Epithelial cell of proximal tubule (primary cell): ENCODE measurements around the gene RANGAP1. TPM values are rescaled to one million over a fixed set of nuclear protein-coding genes. Genes with fewer than 3 reads are reported as not detected.

Experiments
- DNase-seq: peaks from one replicate; pipeline ENCODE4 v3.0.0-alpha.2; 2011; ENCODE audit warnings: low read depth
- H3K4me3 ChIP-seq: 2 replicates; pipeline ENCODE4 v1.5.1; 2011; ENCODE audit warnings: low read depth, mild to moderate bottlenecking, low read length
- total RNA-seq: library from RNA; depleted of rRNA; stranded (reverse); fragments of >200 nt; gene quantifications from 2 replicates; pipeline ENCODE4 v1.2.3, GENCODE V29; 2015
- TF ChIP-seq, protein P1 (sequence below): conservative IDR thresholded peaks from 2 replicates; pipeline ENCODE4 v1.5.1; 2012; ENCODE audit warnings: low read depth, mild to moderate bottlenecking, low read length

The RANGAP1 gene
- total RNA-seq, 1 donor from 2014 or later = 251 TPM

DNA sequence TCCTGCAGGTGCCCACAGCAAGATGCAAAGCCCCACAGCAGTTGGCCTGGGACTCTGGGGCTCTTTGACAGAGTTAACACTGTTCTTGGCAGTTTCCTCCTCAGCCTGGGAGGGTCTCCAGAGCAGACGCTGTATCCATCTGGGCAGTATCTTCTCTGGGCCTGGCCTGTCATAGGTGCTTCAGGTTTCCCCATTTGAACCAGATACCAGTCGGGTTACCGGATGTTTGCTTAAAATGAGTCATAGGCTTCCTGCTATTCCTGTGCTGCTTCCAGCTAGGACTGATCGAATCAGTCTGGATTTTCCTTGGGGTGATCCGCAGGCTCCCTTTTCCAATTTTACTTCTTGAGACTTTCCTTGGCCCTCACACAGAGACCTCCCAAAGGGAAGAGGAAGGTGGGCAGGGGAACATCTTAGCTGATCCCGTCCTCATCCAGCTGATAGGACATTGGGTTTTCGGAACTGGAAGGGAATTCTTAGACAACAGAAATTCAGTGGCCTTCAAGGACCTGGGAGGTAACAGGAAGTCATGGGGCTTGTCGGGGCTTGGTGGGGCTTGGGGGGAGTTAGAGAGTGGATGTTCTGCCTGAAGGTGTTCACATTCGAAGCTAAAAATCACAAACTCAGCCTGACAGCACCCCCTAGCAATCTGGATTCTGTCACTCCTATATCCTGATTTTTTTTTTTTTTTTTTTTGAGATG, 2.4 kb upstream of the RANGAP1 start:
- peak overlapping the region; percentile 23 for H3K4me3 ChIP-seq
- DNase-seq = peak; percentile 63
- TF ChIP-seq, protein P1, sequence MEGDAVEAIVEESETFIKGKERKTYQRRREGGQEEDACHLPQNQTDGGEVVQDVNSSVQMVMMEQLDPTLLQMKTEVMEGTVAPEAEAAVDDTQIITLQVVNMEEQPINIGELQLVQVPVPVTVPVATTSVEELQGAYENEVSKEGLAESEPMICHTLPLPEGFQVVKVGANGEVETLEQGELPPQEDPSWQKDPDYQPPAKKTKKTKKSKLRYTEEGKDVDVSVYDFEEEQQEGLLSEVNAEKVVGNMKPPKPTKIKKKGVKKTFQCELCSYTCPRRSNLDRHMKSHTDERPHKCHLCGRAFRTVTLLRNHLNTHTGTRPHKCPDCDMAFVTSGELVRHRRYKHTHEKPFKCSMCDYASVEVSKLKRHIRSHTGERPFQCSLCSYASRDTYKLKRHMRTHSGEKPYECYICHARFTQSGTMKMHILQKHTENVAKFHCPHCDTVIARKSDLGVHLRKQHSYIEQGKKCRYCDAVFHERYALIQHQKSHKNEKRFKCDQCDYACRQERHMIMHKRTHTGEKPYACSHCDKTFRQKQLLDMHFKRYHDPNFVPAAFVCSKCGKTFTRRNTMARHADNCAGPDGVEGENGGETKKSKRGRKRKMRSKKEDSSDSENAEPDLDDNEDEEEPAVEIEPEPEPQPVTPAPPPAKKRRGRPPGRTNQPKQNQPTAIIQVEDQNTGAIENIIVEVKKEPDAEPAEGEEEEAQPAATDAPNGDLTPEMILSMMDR = no peak

GRCh38 chr22:41286639-41287091, 678 bp upstream of the RANGAP1 start:
- DNase-seq = no peak
- TF ChIP-seq, protein P1 = no peak
- H3K4me3 ChIP-seq = peak overlapping the region; percentile 68

DNA sequence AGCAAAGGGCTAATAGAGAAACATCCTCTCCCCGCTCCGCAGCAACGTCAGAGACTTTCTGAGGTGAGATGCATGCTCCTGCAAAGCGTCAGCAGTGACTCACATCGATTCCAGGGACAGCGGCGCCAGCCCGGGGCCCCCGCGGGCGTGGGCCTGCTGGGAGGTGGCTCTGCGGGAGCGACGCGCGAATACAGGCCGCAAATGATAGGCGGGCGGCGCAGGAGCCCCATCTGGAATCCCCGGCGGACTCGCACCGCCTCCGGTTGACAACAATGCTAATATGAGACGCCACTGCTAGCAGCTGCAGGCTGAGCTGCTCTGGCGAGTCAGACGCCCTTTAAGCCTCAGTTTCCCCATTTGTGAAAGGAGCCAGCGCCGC, 557 bp downstream of the RANGAP1 start:
- H3K4me3 ChIP-seq = peak overlapping the region; percentile 83
- no peak for DNase-seq
- TF ChIP-seq, protein P1 = no peak

GRCh38 chr22:41284465-41284864, 1.5 kb downstream of the RANGAP1 start:
- DNase-seq = no peak
- TF ChIP-seq, protein P1 = no peak
- H3K4me3 ChIP-seq = peak overlapping the region; percentile 83

DNA sequence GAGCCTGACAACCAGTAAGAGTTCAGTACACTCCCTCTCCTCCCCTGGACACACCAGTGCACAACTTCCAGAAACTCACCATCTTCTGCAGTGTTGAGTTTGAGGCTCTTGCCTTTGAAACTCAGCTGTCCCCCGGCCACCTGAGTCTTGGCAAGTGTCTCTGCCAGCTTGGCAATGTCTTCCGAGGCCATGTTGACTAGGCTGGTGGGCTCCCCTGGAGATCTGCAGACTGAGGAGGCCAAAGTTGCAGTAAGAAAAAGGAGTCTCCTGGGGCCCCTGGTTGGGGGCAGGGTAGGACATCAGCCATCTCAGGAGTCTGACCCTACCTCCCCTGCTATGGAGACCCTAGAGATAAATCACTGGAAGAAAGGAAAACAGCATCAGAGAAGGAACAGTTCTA, 5.1 kb downstream of the RANGAP1 start:
- H3K4me3 ChIP-seq = no peak overlapping the region
- TF ChIP-seq, protein P1 = no peak
- no peak for DNase-seq

- TF ChIP-seq, protein P1 = no peak
- no peak overlapping the region for H3K4me3 ChIP-seq
- DNase-seq = no peak
Measured at GRCh38 chr22:41280065-41280464, 5.9 kb downstream of the RANGAP1 start.

GRCh38 chr22:41274856-41275255, 11.1 kb downstream of the RANGAP1 start:
- TF ChIP-seq, protein P1 = no peak
- H3K4me3 ChIP-seq = no peak overlapping the region
- no peak for DNase-seq
